ENCODE measurements around the gene ABCC3. TPM values are rescaled to one million over a fixed set of nuclear protein-coding genes. Genes with fewer than 3 reads are reported as not detected.

The ABCC3 gene
- total RNA-seq, 1 experiment from 2014 or later = 66.2 TPM

GRCh38 chr17:50687200-50688066, 52.8 kb downstream of the ABCC3 start:
- H3K9me3 ChIP-seq (ENCODE audit: control insufficient read depth in 1 of 2, insufficient read depth in 1 of 2, low read depth in 1 of 2, low read length in 2 of 2) = no peaks in the 10 kb centered on the region
- DNase-seq (ENCODE audit: low read depth, low spot score) (no peak), ATAC-seq (peak; percentile 33)
- CTCF ChIA-PET = interaction anchor here (0.9 to 1.8 kb wide), 7 partner anchors 18 to 154 kb away, joined by 3 to 9 read pairs (median 4); partner anchors contain the start of gene EPN3
- peaks cover 85 to 100% of the 10 kb centered on the region in 2 experiments for H3K4me1 ChIP-seq (ENCODE audit: control insufficient read depth in 1 of 2, insufficient read depth in 2 of 2, low read length in 2 of 2)
- H4K20me1 ChIP-seq (ENCODE audit: insufficient read depth) = no peaks in the 10 kb centered on the region
- peaks cover 0 to 15% of the 10 kb centered on the region in 2 experiments; a peak in 2 of 4 replicates for H3K36me3 ChIP-seq (ENCODE audit: control insufficient read depth in 1 of 2, insufficient read depth in 2 of 2, low read length in 2 of 2)
- peak overlapping the region in 1 of 2 experiments; percentile 46; a peak in 3 of 4 replicates for H3K4me3 ChIP-seq (replicated peaks in 1 of 2; ENCODE audit: low read depth in 1 of 2, low read length in 2 of 2)
- peak overlapping the region; percentile 79 for H3K4me2 ChIP-seq (ENCODE audit: low read length)
- POLR2A ChIA-PET = interaction anchor here (0.7 to 4.9 kb wide), 5 partner anchors 21 to 208 kb away, joined by 3 to 36 read pairs (median 4); no protein-coding TSS in a partner anchor
- H3K27ac ChIP-seq (ENCODE audit: low read depth, low read length) = peak overlapping the region; percentile 97
- H3K79me2 ChIP-seq (ENCODE audit: insufficient read depth, low read length) = no peaks in the 10 kb centered on the region
- H2AFZ ChIP-seq (ENCODE audit: low read depth, low read length, poor library complexity, severe bottlenecking) = no peak overlapping the region
- no peaks in the 10 kb centered on the region for H3K9me2 ChIP-seq (ENCODE audit: insufficient read depth)
- TF ChIP-seq ZFX (IDR thresholded peaks at IDR 0.05) (peak; percentile 76), SIN3A (IDR thresholded peaks at IDR 0.05; ENCODE audit: low read depth) (no peak), SP1 (IDR thresholded peaks at IDR 0.05; ENCODE audit: low read depth) (peak; percentile 45; the same call in 1 of the 2 replicates), TCF7L2 (IDR thresholded peaks at IDR 0.05; ENCODE audit: borderline replicate concordance, extremely low read depth, insufficient read depth, insufficient read length) (peak; percentile 8)
- RAD21 ChIA-PET (ENCODE audit: low non-redundant PET in 1 of 2, low total read pairs in 2 of 2, uncharacterized antibody in 2 of 2, unreplicated experiment in 2 of 2) = interaction anchor here in 1 of 2 experiments (0.5 to 1.0 kb wide), 3 partner anchors 18 to 57 kb away, joined by 3 read pairs; no protein-coding TSS in a partner anchor
- BruUV-seq (replicated peaks) = no TSS peak
- intact Hi-C loops (cut with micrococcal nuclease) = loop anchor here (2.0 kb wide), 1 partner anchor 49 kb away; no protein-coding TSS in a partner anchor
- H3K27me3 ChIP-seq (ENCODE audit: insufficient read depth, low read length) = no peaks in the 10 kb centered on the region
- H3K9ac ChIP-seq (ENCODE audit: low read length) = peak overlapping the region; percentile 71

- no TSS peak for BruUV-seq (replicated peaks)
- Histone ChIP-seq H3K36me3 (ENCODE audit: control insufficient read depth in 1 of 2, insufficient read depth in 2 of 2, low read length in 2 of 2) (peaks cover 5 to 20% of the 10 kb centered on the region in 2 experiments; a peak in 3 of 4 replicates), H3K27ac (ENCODE audit: low read depth, low read length) (peak overlapping the region; percentile 97; the same call in 1 of the 2 replicates), H3K9ac (ENCODE audit: low read length) (0 out of 2 replicates have a peak overlapping the region, but pooled peaks have one; percentile 4), H4K20me1 (ENCODE audit: insufficient read depth) (no peaks in the 10 kb centered on the region), H3K9me3 (ENCODE audit: control insufficient read depth in 1 of 2, insufficient read depth in 1 of 2, low read depth in 1 of 2, low read length in 2 of 2) (no peaks in the 10 kb centered on the region), H3K4me2 (ENCODE audit: low read length) (peak overlapping the region; percentile 79; the same call in 1 of the 2 replicates), H3K79me2 (ENCODE audit: insufficient read depth, low read length) (no peaks in the 10 kb centered on the region), H3K4me3 (replicated peaks in 1 of 2; ENCODE audit: low read depth in 1 of 2, low read length in 2 of 2) (no peak overlapping the region), H3K27me3 (ENCODE audit: insufficient read depth, low read length) (no peaks in the 10 kb centered on the region), H3K9me2 (ENCODE audit: insufficient read depth) (no peaks in the 10 kb centered on the region), H2AFZ (ENCODE audit: low read depth, low read length, poor library complexity, severe bottlenecking) (no peak overlapping the region), H3K4me1 (ENCODE audit: control insufficient read depth in 1 of 2, insufficient read depth in 2 of 2, low read length in 2 of 2) (peaks cover 85 to 95% of the 10 kb centered on the region in 2 experiments)
- TF ChIP-seq CTCF (IDR thresholded peaks at IDR 0.05 in 2 of 3, conservative IDR thresholded peaks at IDR 0.05 in 1 of 3; ENCODE audit: borderline replicate concordance in 1 of 3, insufficient read depth in 1 of 3, low read depth in 2 of 3, low read length in 2 of 3) (no peak), JUND (IDR thresholded peaks at IDR 0.05) (no peak), SRF (IDR thresholded peaks at IDR 0.05; ENCODE audit: low read depth) (no peak), EZH2 (IDR thresholded peaks at IDR 0.05) (no peak), POLR2AphosphoS5 (IDR thresholded peaks at IDR 0.05; ENCODE audit: low read depth, low read length) (no peak), MAX (IDR thresholded peaks at IDR 0.05) (no peak), EGR1 (IDR thresholded peaks at IDR 0.05; ENCODE audit: low read depth) (no peak), FOSL1 (IDR thresholded peaks at IDR 0.05; ENCODE audit: low read depth) (no peak), ZFX (IDR thresholded peaks at IDR 0.05) (no peak), YY1 (IDR thresholded peaks at IDR 0.05; ENCODE audit: extremely low read depth, insufficient replicate concordance, low read depth, low read length) (no peak), TCF7L2 (IDR thresholded peaks at IDR 0.05; ENCODE audit: borderline replicate concordance, extremely low read depth, insufficient read depth, insufficient read length) (no peak)
- POLR2A ChIA-PET = no interaction called here
- CTCF ChIA-PET = interaction anchor here (1.8 kb wide), 1 partner anchor 50 kb away, joined by 6 read pairs; no protein-coding TSS in a partner anchor
- DNase-seq (ENCODE audit: low read depth, low spot score) = no peak
- intact Hi-C loops (cut with micrococcal nuclease) = no loop called here
- ATAC-seq = no peak
- RAD21 ChIA-PET (ENCODE audit: low non-redundant PET in 1 of 2, low total read pairs in 2 of 2, uncharacterized antibody in 2 of 2, unreplicated experiment in 2 of 2) = interaction anchor here in 1 of 2 experiments (1.0 kb wide), 1 partner anchor 138 kb away, joined by 4 read pairs; no protein-coding TSS in a partner anchor
Measured at GRCh38 chr17:50688245-50688644, 53.6 kb downstream of the ABCC3 start.
